Activated CD4-positive, CD25-positive, alpha-beta regulatory T cell (primary cell): ENCODE measurements around the gene TCTA.
"Not testable (repeated sequence)": the region's sequence is repeated elsewhere in the genome, so short reads cannot be mapped to it uniquely, and the experiment has no call there.

Experiments used
- DNase-seq, 4 experiments: peaks; one replicate each; lab custom pipeline; 2025; lab: John Stamatoyannopoulos, UW

The TCTA gene

GRCh38 chr3:49411968-49412631 lies at the start of gene TCTA, which contains the start of gene RHOA:
Gene TCTA, plus strand, starts transcription at chr3:49412423. Its CDS starts 4 bp downstream, at chr3:49412427.
Gene RHOA, minus strand, starts transcription at chr3:49411976. Its CDS starts 36,387 bp downstream, at chr3:49375589.
- DNase-seq = peak; percentile 97 to 100 (median 100)

DNA sequence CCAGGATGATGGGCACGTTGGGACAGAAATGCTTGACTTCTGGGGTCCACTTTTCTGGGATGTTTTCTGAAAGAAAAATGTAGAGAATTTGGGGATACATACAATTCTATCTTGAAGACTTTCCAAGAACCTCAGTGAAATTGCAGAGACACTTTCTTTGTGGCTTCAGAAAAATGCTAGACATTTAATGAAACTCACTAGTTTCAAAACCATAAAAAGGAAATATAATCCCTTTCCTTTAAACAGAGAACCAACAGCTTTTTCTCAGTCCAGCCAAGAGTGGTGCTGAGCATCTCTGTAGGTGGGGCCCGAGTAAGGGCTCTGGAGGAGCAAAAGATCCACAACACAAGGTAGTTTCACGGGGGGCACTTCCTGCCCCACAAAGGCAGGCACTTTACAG lies 49.7 kb upstream of the TCTA start:
- no peak for DNase-seq

DNA sequence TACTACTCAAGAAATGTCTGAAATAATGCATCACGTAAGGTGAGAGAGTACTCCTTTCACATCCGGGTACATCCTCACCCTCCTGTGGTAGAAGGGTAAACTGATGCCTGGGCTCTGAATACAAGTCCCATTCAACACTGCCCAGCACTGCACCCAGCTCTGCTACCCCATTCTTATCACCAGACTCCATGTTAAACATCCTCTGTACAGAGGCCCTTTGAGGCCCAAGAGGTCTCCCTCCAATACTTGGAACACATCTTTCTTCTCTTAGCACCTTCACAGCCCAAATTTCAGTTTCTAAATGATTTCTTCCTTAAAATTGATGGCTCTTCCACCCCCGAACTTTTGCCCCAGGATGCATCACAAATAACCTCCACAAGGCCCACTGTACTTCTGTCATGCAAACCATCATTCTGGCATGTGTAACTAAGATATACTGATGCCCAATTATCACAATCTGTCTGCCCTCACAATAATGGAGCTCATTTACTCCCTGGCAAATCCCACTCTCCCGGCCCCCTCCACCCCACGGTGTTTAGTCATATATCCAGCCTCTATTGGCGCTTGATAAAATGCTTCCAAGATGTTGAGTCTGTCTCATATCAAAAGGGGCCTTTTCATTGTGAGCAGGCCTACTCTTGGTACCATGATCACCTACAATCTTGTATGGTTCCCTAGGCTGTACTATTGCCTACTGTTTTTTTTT lies 41.5 kb upstream of the TCTA start:
- no peak for DNase-seq

DNA sequence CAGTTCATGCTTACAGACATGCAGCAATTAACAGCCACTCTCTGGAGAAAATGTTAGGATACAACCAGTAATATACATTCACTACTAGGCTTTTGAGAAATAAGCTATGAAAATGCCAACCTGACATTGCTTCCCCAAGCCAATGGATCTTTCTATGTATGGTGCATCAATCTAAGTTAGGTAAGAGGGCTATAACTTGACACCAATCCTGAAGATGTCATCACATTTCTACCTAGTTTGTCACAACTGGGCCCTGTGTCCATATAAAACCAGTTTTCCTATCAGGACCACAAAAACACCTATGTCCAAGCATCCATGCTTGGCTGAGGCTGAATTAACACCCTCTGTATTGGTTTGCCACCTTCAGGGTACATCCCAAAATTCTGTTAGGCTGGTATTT lies 40.3 kb upstream of the TCTA start:
- no peak for DNase-seq

DNA sequence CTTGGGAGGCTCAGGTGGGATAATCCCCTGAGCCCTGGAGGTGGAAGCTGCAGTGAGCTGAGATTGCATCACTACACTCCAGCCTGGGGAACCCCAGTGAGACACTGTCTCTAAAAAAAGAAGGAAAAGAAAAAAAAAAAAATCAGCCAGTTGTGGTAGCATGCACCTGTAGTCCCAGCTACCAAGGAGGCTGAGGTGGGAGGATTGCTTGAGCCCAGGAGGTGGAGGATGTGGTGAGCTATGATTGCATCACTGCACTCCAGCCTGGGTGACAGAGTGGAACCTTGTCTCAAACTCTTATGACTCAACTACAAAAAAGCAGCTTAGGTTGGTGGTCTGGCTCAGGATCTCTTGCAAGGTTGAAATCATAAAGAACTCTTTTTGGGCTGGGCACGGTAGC lies 34.7 kb upstream of the TCTA start:
- DNase-seq = peak in 1 of 4 experiments; percentile 20

DNA sequence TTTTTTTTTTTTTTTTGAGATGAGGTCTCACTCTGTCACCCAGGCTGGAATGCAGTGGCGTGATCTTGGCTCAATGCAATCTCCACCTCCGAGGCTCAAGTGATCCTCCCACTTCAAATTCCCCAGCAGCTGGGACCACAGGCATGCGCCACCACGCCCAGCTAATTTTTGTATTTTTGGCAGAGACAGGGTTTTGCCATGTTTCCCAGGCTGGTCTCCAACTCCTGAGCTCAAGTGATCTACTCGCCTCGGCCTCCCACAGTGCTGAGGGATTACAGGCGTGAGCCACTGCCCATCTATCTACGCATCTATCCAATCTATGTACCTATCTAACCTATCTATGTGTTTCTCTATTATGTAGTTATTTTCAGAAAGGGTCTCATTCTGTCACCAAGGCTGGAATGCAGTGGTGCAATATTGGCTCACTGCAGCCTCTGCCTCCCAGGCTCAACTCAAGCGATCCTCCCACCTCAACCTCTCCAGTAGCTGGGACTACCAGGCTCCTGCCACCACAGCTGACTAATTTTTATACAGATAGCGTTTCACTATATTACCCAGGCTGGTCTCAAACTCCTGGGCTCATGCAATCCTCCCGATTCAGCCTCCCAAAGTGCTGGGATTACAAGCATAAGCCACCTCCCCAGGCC lies 33.9 kb upstream of the TCTA start:
- DNase-seq = no peak

GRCh38 chr3:49383387-49383786 lies 28.8 kb upstream of the TCTA start:
- DNase-seq = no peak

DNA sequence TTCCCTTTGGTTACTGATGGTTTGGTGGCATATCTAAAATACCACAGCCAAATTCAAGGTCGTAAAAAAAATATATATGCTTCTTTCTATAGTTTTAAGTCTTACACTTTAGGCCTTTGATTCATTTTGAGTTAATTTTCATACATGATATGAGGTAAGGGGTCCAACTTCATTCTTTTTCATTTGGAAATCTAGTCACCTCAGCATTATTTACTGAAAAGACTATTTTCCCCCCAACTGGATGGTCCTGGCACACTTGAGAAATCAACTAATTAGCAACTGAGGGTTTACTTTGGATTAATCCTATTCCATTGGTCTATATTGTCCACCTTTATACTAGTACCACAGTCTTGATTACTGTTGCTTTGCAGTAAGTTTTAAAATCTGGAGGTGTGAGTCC lies 26.6 kb upstream of the TCTA start:
- no peak for DNase-seq

DNA sequence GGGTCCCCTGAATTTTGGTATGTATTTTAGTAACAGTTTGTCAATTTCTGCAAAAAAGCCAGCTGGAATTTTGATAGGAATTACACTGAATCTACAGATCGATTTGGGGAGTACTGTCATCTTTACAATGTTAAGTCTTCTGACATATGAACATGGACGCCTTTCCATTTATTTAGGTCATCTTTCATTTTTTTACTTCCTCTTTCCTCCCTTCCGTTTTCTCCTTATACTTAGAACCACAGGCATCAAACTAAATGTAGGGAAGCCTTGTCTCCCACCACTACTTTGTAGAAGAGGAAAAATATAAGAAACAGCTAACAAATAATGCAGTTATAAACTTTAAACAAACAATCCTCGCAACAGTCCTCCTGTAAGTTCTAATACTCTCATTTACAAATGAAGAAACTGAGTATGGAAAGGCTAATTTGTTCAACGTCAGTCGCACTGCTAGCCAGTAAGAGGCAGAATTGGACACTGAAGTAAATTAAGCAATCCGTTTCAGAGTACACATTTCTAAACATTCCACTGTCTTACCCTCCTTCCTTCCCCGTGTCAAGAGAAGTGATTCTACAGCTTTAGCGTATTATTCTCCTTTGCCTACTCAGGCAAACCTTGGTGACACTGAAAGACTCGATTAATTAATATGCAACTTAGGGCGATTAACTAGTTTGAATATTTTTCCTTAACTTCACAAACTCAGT lies 26.0 kb upstream of the TCTA start:
- no peak for DNase-seq

- no peak for DNase-seq
Observed at GRCh38 chr3:49387721-49388120, 24.5 kb upstream of the TCTA start.

- DNase-seq = no peak
Observed at GRCh38 chr3:49388289-49388820, 23.9 kb upstream of the TCTA start.

DNA sequence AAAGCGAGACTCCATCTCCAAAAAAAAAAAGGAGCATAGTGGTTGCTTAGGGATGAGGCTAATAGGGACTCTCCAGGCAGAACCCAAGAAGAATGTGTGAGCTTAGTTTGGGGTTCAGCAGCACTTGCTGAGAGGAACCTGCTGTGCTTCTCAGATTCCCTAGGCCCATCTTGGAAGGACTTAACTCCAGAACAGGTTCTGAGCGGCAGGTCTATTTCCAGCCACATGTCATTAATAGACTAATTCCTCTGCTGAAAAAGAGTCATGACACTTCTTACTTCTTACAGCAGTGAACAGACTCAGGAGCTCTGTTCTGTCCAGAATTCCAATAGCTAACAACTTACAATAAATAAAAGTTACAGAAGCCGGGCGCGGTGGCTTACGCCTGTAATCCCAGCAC lies 22.9 kb upstream of the TCTA start:
- DNase-seq = no peak

- DNase-seq = not testable (repeated sequence)
Observed at GRCh38 chr3:49391310-49391709, 20.9 kb upstream of the TCTA start.

DNA sequence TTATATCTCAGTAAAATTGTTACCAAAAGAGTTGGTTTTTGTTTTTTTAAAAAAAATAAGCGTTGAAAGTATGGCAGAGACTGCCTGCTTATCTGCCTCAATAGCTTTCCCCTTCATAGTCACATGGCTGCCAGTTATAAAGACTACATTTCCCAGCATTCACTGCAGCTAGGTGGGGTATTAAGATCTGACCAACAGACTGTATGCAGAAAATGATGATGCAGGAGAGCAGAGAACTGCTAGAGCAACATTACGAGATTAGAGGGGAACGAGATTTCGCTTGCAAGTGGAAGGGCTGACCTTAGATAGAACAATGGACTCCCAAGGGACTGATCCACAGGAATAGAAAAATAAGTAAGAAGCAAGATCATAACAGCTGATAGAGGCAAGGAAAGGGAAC lies 14.8 kb upstream of the TCTA start:
- no peak for DNase-seq

- DNase-seq = no peak
Observed at GRCh38 chr3:49399461-49399860, 12.8 kb upstream of the TCTA start.

DNA sequence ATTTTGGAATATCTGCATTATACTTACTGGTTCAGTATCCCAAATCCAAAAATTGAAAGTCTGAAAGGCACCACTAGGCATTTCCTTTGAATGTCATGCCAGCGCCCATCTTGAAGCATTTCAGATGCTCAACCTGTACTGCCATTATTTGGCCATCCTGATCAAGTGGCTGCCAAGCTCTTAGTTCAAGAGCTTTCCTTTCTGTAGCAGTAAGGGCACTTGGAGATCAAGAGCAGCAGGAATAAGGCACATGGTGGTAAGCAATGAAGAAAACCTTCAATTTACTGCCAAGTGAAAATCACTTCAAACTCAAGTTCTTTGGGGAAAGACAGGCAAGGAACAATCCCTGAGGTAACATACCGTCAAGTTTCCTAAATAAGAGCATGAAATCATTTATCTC lies 10.5 kb upstream of the TCTA start:
- DNase-seq = no peak

DNA sequence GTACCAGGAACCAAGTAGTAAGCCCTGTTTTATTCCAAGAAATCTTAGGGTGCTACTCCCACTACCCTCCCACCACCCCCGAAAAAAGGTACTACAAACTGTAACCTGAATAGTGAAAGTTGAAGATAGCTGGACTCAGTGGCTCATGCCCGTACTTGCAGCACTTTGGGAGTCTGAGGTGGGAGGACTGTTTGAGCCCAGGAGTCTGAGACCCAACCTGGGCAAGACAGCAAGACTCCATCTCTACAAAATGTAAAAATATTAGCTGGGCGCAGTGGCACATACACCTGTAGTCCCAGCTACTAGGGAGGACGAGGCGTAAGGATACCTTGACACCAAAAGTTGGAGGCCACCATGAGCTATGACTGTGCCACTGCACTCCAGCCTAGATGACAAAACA lies 8.3 kb upstream of the TCTA start:
- DNase-seq = no peak

- DNase-seq = not testable (repeated sequence)
Observed at GRCh38 chr3:49405570-49405969, 6.7 kb upstream of the TCTA start.

- DNase-seq = no peak
Observed at GRCh38 chr3:49406571-49407565, 5.4 kb upstream of the TCTA start.

DNA sequence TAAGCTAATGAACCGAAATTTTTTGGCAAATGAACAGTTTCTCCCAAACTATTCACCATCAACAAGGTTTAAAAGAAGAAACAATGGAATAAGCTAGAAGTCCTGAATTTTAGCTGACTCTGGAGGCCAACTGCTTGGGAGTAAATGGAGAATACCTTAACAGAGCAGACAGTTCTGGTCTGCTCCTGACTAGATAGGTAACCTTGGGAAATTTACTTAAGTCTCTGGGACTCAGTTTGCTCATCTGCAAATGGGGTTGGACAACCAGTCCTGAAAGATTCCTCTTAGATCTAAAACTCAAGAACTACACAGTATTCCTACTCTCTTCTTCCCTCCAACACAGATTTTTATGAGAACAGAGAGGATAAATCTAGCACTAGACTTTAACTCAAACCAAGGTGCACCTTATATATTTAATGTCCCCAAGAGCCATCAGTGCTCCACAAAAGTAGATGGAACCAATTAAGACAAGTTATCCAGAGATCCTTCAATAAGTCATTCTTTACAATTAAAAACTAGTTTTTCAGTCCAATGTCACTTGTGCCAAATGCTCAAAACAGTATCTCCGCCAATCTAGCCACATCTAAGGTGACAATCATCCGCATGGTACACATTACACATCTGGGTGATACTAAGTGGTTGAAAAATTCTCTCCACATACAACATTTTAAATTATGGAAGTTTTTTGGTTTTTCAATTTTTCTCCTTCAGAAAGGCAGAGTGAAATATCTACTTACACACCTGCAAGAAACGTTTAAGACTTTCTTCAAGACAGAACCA lies 2.0 kb upstream of the TCTA start:
- DNase-seq = no peak
